ENCODE measurements around the gene PLA1A.

DNA sequence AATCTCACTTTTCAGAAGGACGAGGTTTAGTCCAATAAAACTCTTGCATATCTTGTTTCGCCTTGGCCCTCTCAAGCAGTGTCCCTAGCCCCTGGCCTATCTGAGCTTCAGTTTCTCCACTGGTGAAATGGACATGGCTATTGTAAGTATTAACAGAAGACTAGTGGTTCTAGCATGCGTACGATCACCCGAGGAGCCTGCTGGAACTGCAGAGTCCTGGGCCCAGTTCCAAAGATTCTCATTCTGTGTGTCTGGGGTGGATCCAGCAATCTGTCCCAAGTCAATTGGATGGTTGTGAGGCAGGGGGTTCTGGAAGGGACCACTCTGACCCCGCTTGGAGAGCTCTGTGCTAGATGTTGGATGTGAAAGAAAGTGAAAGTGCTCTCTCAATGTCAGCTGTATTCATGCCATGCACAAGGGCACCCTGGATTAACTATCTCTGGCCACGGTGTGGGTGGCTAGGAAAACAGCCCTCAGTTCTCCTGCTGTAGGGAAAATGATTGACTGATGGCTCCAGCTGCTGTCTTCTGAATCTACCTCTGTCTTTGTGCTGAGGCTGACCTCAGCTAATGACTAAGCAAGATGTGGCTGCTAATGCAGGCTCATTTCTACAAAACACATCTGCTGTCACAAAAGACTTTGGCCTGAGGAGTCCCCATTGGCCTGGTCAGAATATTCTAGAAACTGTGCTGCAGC lies 1.9 kb upstream of the PLA1A start:
- TF ChIP-seq, protein P1, sequence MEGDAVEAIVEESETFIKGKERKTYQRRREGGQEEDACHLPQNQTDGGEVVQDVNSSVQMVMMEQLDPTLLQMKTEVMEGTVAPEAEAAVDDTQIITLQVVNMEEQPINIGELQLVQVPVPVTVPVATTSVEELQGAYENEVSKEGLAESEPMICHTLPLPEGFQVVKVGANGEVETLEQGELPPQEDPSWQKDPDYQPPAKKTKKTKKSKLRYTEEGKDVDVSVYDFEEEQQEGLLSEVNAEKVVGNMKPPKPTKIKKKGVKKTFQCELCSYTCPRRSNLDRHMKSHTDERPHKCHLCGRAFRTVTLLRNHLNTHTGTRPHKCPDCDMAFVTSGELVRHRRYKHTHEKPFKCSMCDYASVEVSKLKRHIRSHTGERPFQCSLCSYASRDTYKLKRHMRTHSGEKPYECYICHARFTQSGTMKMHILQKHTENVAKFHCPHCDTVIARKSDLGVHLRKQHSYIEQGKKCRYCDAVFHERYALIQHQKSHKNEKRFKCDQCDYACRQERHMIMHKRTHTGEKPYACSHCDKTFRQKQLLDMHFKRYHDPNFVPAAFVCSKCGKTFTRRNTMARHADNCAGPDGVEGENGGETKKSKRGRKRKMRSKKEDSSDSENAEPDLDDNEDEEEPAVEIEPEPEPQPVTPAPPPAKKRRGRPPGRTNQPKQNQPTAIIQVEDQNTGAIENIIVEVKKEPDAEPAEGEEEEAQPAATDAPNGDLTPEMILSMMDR (IDR thresholded peaks at IDR 0.05), result no peak
- TF ChIP-seq POLR2A (IDR thresholded peaks at IDR 0.05), result no peak
